IPS-11a (cell line): Measurements from ENCODE around the gene MAGEB2.
"Not testable (repeated sequence)": the region's sequence is repeated elsewhere in the genome, so short reads cannot be mapped to it uniquely, and the experiment has no call there.

Experiments used
- H3K4me3 ChIP-seq: one replicate; pipeline ENCODE4 v1.5.1; 2013; ENCODE audit warnings: low read depth, low read length, control low read depth

Gene MAGEB2

GRCh38 chrX:30215357-30215843 is at the start of gene MAGEB2:
MAGEB2 (plus strand) TSS chrX:30215563; CDS start chrX:30218581, 3,018 bp downstream.
- H3K4me3 ChIP-seq = no peak within 1 kb of the TSS

GRCh38 chrX:30170900-30171299 is 44.5 kb upstream of the MAGEB2 start:
- no peak overlapping the region for H3K4me3 ChIP-seq

GRCh38 chrX:30181353-30181752 is 34.0 kb upstream of the MAGEB2 start:
- no peak overlapping the region for H3K4me3 ChIP-seq

DNA sequence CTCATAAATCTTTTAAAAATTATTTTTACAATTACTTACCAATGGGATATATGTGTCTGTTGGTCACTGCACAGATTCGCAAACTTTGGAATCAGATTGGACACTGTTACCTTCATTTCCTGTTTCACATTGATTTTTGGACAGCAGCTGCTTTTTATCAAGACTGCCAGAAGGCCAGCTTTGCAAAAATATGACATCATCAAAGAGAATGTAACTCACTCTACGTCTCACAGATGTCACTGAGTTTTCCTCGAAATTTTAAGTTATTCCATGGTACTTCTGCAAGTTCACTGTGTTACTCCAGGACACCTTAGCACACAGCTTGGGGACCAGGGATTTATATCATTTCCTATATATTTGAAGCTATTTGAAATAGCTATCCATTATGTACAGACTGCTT is 31.8 kb upstream of the MAGEB2 start:
- no peak overlapping the region for H3K4me3 ChIP-seq

DNA sequence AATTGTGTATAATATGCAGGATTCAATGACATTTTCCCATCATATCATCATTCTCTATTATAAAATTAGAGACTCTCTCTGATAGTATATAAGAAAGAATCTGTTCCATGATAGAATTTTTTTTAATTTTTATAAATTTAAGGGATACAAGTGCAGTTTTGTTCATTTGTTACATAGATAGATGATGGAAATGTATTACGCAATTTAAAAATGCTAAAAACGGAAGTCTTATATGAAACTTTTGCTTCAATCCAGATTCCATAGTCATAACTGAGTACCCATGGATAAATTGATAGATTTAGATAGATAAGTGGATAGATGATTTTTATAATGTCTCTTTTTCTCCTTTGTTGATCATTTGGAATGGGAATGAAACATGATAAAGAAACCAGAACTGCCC is 24.9 kb upstream of the MAGEB2 start:
- no peak overlapping the region for H3K4me3 ChIP-seq

DNA sequence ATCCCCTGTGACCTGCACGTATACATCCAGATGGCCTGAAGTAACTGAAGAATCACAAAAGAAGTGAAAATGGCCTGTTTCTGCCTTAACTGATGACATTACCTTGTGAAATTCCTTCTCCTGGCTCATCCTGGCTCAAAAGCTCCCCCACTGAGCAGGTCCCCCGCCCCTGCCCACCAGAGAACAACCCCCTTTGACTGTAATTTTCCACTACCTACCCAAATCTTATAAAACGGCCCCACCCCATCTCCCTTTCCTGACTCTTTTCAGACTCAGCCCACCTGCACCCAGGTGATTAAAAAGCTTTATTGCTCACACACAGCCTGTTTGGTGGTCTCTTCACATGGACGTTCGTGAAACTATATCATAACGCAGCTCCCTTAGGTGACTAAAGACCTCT is 21.5 kb upstream of the MAGEB2 start:
- H3K4me3 ChIP-seq = not testable (repeated sequence)

DNA sequence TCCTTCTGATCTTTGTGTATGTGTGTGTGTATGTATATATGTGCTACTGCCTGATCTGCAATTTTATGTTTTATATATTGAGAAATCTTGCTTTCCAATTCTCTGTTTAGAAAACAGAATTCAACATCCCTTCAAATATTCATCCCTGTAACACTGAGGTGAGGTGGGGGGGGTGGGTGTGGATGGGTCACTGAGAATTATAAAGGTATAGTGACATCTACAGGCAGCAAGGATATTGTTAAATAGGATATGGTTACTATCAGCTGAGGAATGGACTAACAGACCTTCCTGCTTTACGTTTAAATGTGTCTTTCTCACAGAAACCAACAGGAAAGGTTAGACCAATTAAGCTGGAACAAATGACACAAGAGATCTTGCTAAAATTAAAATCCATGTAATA is 19.0 kb upstream of the MAGEB2 start:
- H3K4me3 ChIP-seq = no peak overlapping the region

- H3K4me3 ChIP-seq = no peak overlapping the region
Measured at GRCh38 chrX:30212172-30212571, 3.2 kb upstream of the MAGEB2 start.

DNA sequence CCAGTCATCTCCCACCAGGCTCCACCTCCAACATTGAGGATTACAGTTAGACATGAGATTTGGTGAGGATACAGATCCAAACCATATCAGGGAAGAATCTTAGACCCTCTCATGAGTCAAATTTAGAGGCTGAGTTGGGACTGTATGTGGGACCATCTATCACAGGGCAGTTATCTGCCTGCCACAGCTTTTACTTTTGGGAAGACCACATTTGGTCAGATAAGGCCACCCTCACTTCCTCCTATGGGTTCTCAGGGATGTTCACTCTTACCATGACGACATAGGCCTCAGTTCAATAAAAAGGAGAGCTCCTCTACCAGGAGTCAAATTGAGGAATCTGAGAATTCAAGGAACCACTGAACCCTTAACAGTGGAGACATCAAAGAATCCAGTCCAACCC is 2.1 kb downstream of the MAGEB2 start:
- no peak overlapping the region for H3K4me3 ChIP-seq

GRCh38 chrX:30219372-30219771 is 4.0 kb downstream of the MAGEB2 start:
- H3K4me3 ChIP-seq = no peak overlapping the region

DNA sequence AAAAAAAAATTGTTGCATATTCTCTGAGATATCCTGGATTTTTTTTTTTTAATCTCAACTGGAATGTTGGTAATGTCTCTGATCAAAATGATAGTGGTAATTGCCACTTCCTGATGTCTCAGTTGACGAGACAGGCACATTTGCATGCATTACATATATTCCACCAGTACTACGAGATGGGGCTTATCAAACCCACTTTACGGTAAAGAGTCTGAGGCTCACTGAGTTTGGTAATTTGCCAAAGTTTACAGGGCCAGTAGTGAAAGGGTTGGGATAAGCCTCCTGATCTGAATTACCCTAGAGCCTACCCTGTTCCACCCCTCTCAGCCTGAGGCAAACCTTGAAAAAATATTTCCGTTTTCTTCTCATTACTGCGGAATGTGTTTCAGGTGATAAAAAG is 5.3 kb downstream of the MAGEB2 start:
- H3K4me3 ChIP-seq = no peak overlapping the region

DNA sequence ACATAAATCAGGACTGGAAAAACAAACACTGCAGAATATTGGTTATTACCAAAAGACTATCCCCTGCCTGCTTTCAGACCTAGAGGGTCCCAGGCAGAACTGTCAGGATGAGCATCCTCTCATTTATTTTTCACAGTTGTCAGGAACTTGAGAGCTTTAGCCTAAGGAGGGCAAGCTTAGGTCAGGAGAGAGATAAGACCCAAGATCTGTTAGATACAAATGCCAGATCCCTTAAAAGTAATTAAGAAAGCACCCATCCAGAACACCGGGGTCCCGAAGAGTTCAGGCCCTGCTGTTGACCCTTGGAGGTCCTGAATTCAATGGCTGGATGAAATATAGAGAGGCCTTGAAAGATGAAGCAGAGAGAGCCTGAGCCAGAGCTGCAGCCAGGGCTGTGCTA is 9.2 kb downstream of the MAGEB2 start:
- no peak overlapping the region for H3K4me3 ChIP-seq

GRCh38 chrX:30228526-30228925 is 13.2 kb downstream of the MAGEB2 start:
- no peak overlapping the region for H3K4me3 ChIP-seq

- no peak within 1 kb of the TSS for H3K4me3 ChIP-seq
Measured at GRCh38 chrX:30230395-30230794, 15.0 kb downstream of the MAGEB2 start, which contains the start of gene MAGEB3. MAGEB3 (plus strand) TSS chrX:30230657; CDS start chrX:30235925, 5,268 bp downstream.

DNA sequence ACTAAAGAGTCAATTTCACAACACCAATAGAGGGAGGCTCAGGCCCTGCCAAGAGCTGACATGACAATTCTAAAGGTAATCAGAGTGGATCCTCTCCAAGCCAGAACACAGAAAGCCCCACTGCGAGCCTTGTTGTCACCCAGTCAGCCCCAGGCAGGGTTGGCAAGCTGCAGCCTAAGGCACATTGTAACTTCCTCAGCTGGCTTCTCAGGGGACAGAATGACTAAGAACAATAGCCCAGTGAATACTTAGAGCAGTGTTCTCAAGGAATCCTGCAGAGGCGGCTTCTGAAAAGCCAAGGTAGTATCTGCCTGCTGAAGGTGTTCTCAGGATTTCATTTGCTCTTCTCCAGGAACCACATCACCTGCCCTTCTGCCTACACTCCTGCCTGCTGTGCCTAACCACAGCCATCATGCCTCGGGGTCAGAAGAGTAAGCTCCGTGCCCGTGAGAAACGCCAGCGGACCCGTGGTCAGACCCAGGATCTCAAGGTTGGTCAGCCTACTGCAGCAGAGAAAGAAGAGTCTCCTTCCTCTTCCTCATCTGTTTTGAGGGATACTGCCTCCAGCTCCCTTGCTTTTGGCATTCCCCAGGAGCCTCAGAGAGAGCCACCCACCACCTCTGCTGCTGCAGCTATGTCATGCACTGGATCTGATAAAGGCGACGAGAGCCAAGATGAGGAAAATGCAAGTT is 26.5 kb downstream of the MAGEB2 start, which contains the start of gene MAGEB4:
TSS of gene MAGEB4 (plus strand) at position 277 of the 692 bp plus-strand sequence. CDS start at position 413, 136 bp downstream.
- H3K4me3 ChIP-seq = no peak within 1 kb of the TSS

- H3K4me3 ChIP-seq = no peak within 1 kb of the TSS
Measured at GRCh38 chrX:30246769-30247489, 31.6 kb downstream of the MAGEB2 start, which contains the start of gene MAGEB1. MAGEB1 (plus strand) TSS chrX:30247146; CDS start chrX:30250494, 3,348 bp downstream.

DNA sequence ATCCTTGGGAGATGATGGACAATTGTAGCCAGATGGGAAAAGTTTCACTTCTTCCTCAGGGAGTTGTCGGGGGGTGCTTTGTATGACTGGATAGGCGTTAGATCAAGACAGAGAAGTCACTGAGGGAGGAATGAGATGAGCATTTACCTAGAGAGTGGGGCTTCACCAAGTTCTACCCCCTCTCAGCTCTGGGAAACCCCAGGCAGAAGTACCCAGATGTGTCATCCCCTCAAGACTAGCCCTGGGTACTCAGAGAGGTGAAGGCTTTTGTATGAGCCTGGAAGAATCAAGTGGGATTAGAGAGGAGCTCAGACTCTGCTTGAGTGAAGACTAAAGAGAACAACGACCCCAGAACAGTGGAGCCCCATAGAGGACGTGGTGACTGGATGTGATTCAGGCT is 33.5 kb downstream of the MAGEB2 start:
- H3K4me3 ChIP-seq = no peak overlapping the region

DNA sequence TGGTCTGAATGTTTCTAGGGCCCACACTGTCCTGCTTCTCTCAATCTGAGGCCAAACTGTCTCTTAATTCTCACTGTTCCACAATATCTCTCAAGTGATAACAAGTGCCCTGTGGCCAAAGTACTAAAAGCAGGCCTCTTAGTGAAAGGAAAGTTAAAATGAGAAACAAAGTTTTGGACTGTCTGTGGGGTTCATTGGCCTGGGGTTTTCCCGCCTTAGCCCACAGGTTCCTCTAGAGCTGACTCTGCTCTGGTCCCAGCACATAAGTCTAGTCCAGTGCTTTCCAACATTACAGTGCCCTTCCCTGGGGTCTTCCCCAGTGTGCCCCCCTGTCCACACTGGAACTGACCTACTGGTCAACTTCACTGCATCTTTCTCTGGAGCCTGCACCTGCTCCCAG is 37.9 kb downstream of the MAGEB2 start:
- no peak overlapping the region for H3K4me3 ChIP-seq

DNA sequence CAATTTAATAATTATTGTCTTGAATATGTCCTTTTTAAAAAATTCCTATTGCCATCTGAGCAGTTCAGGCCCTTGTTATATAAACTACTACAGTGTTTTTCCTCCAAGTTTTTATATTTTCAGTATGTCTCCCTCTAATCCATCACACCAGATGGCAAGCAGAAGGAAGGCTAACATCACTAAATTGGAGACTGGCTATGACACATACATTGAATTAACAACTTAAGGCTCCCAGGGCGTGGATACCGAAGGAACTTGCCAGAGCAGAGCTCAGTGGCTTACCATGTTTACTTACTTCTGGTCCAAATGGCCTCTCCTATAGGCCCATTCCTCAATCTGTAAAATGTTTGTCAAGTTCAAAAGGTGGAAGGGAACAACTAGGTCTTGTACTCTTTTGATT is 44.6 kb downstream of the MAGEB2 start:
- no peak overlapping the region for H3K4me3 ChIP-seq

DNA sequence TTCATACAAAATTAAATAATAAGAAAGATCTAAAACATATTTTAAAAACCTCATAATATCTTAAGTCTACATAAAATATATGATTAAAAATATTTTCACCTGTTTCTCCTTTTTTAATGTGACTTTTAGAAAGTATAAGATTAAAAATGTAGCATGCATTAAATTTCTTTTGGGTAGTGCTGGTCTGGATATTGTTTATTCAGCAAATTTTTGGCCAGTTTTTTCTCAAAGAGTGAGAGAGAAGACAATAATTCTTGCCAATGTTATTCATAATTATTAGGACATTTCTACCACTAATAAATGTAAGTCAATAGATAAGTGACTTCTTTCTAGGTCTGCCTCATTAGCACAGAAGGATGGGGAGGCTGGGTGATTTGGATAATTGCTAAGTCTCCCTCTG is 45.6 kb downstream of the MAGEB2 start:
- H3K4me3 ChIP-seq = no peak overlapping the region

GRCh38 chrX:30262763-30263162 is 47.4 kb downstream of the MAGEB2 start:
- no peak overlapping the region for H3K4me3 ChIP-seq
